ENCODE measurements around the gene BRD7. TPM values are rescaled to one million over a fixed set of nuclear protein-coding genes. Genes with fewer than 3 reads are reported as not detected.

Gene BRD7
- total and polyA plus RNA-seq, 2 of the 13 experiments (the other 11 are each of a cell fraction or from before 2014, with no cell fraction given) = 82.3 to 149 TPM

GRCh38 chr16:50381679-50382440, 13.1 kb upstream of the BRD7 start (continued):
- TF ChIP-seq ZNF558 (CRISPR knock-in tag; IDR thresholded peaks at IDR 0.05; ENCODE audit: borderline replicate concordance) (no peak), RERE (CRISPR knock-in tag; IDR thresholded peaks at IDR 0.05; ENCODE audit: low read depth) (no peak), ZGPAT (CRISPR knock-in tag; IDR thresholded peaks at IDR 0.05) (no peak), NFE2 (CRISPR knock-in tag; IDR thresholded peaks at IDR 0.05) (no peak), ATF2 (CRISPR knock-in tag; IDR thresholded peaks at IDR 0.05) (0 out of 2 replicates have a peak, but pooled peaks have one; percentile 26), ZNF777 (CRISPR knock-in tag; IDR thresholded peaks at IDR 0.05) (no peak), FOXO4 (CRISPR knock-in tag; conservative IDR thresholded peaks at IDR 0.05) (no peak), NFKBIZ (CRISPR knock-in tag; IDR thresholded peaks at IDR 0.05) (no peak), ZNF550 (CRISPR knock-in tag; IDR thresholded peaks at IDR 0.05; ENCODE audit: borderline replicate concordance) (no peak), PTBP1 (IDR thresholded peaks at IDR 0.05; ENCODE audit: low read depth, low read length, poor library complexity, severe bottlenecking) (no peak), ZNF136 (CRISPR knock-in tag; IDR thresholded peaks at IDR 0.05; ENCODE audit: low read depth) (no peak), ZSCAN12 (CRISPR knock-in tag; IDR thresholded peaks at IDR 0.05) (no peak), GFI1 (CRISPR knock-in tag; IDR thresholded peaks at IDR 0.05; ENCODE audit: borderline replicate concordance) (no peak), HHEX (CRISPR knock-in tag; IDR thresholded peaks at IDR 0.05) (no peak), GTF3A (CRISPR knock-in tag; conservative IDR thresholded peaks at IDR 0.05) (no peak), HIC2 (CRISPR knock-in tag; IDR thresholded peaks at IDR 0.05; ENCODE audit: low read depth) (no peak), SCMH1 (CRISPR knock-in tag; IDR thresholded peaks at IDR 0.05; ENCODE audit: borderline replicate concordance) (no peak)

Data from HepG2 (cell line).